ENCODE data around the gene CNKSR3.

DNA sequence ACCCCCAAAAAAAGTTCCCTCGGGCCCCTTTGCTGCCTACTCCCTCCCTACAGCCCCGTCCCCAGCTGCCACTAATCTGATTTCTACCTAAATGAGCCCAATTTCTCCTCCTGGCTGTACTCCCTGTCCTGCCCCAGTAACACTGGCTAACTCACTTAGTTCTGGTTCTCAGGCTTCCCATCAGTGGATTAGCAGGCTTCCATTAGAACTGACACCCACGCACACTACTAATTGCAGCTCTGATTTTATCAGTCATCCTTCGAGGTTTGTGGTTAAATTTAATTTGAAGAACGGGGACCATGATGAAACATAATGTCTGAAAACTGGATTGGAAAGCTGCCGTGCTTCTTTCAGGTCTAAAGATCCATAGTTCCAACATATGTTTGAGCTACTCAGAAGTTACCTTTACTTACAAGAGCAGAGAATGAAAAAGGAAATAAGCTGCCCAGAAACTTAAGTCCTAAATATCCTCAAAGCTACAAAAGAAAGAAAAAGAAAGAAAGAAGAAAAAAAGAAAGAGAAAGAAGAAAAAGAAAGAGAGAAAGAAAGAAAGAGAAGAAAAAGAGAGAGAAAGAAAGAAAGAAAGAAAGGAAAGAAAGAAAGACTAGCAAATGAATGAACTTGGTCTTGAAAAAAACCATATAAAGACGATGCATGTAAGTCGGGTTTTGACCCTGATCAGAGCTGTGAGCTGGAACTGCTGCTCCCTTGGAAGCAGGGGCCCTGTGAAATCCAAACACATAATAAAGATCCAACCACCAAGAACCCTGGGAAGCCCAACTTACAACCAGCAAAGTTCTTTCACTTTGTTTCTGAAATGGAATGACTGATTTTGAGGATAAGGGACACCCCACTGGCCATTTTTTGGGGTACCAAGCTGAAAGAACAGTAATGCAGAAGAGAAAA lies 51.7 kb downstream of the CNKSR3 start:
- TF ChIP-seq, protein P1, sequence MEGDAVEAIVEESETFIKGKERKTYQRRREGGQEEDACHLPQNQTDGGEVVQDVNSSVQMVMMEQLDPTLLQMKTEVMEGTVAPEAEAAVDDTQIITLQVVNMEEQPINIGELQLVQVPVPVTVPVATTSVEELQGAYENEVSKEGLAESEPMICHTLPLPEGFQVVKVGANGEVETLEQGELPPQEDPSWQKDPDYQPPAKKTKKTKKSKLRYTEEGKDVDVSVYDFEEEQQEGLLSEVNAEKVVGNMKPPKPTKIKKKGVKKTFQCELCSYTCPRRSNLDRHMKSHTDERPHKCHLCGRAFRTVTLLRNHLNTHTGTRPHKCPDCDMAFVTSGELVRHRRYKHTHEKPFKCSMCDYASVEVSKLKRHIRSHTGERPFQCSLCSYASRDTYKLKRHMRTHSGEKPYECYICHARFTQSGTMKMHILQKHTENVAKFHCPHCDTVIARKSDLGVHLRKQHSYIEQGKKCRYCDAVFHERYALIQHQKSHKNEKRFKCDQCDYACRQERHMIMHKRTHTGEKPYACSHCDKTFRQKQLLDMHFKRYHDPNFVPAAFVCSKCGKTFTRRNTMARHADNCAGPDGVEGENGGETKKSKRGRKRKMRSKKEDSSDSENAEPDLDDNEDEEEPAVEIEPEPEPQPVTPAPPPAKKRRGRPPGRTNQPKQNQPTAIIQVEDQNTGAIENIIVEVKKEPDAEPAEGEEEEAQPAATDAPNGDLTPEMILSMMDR (IDR thresholded peaks at IDR 0.05), result no peak
- TF ChIP-seq POLR2A (IDR thresholded peaks at IDR 0.05), result no peak
